Measurements from ENCODE around the gene CLECL1. TPM values are rescaled to one million over a fixed set of nuclear protein-coding genes. Genes with fewer than 3 reads are reported as not detected.
"Not testable (repeated sequence)": the region's sequence is repeated elsewhere in the genome, so short reads cannot be mapped to it uniquely, and the experiment has no call there.

Gene CLECL1
- total and polyA plus RNA-seq, 2 of the 4 experiments (the other 2 are of a cell fraction): not detected

GRCh38 chr12:9739404-9740105 lies 6.7 kb upstream of the CLECL1 start:
- H3K9ac ChIP-seq (ENCODE audit: low read depth, low read length); DNase-seq; in situ Hi-C loops (cut with MboI; ENCODE audit: low sequenced_read_pairs); H3K4me1 ChIP-seq (ENCODE audit: control insufficient read depth, insufficient read depth, low read length); H3K4me2 ChIP-seq (ENCODE audit: low read depth, low read length); H3K14ac ChIP-seq (replicated peaks; ENCODE audit: low read depth, low read length); dilution Hi-C loops (cut with HindIII; ENCODE audit: low sequenced_read_pairs, unreplicated experiment); H3K56ac ChIP-seq (ENCODE audit: extremely low read depth, insufficient read depth, low read length); H3K27me3 ChIP-seq (ENCODE audit: control insufficient read depth, insufficient read depth, low read length); H2BK120ac ChIP-seq (ENCODE audit: low read depth, low read length); H3K23ac ChIP-seq (ENCODE audit: low read depth, low read length); H3K4ac ChIP-seq (ENCODE audit: low read depth, low read length); H3K27ac ChIP-seq (ENCODE audit: insufficient read depth, low read length); H3K36me3 ChIP-seq (ENCODE audit: control insufficient read depth, insufficient read depth, low read length); H4K91ac ChIP-seq (ENCODE audit: insufficient read depth, low read depth, low read length); H4K5ac ChIP-seq (ENCODE audit: low read depth, low read length); ATAC-seq (ENCODE audit: low read depth); H3K79me1 ChIP-seq (ENCODE audit: low read depth in 1 of 2, low read length in 2 of 2); H2BK20ac ChIP-seq (ENCODE audit: low read depth, low read length); H3K18ac ChIP-seq (ENCODE audit: low read depth, low read length); BruUV-seq (replicated peaks); H4K8ac ChIP-seq (ENCODE audit: low read depth in 2 of 2, low read length in 2 of 2); H3K9me3 ChIP-seq (ENCODE audit: control insufficient read depth, insufficient read depth, low read length); H3K4me3 ChIP-seq (ENCODE audit: insufficient read depth, low read depth, low read length); H2AK5ac ChIP-seq (ENCODE audit: low read depth, low read length); H4K20me1 ChIP-seq (ENCODE audit: insufficient read depth, low read length); POLR2A ChIA-PET (ENCODE audit: unreplicated experiment); H2BK15ac ChIP-seq (ENCODE audit: low read depth, low read length); H2AK9ac ChIP-seq (replicated peaks; ENCODE audit: low read depth, low read length, poor library complexity); H2BK5ac ChIP-seq (ENCODE audit: low read depth, low read length, poor library complexity, severe bottlenecking); H3K9me1 ChIP-seq (ENCODE audit: insufficient read depth, low read length); H2AFZ ChIP-seq (replicated peaks; ENCODE audit: low read length, poor library complexity): not testable (repeated sequence)
- CTCF ChIA-PET: interaction anchor here (0.6 kb wide), 1 partner anchor 83 kb away, joined by 3 read pairs; no protein-coding TSS in a partner anchor
- intact Hi-C loops (cut with micrococcal nuclease): loop anchor here (10.0 kb wide), 1 partner anchor 475 kb away; the partner anchor contains the start of gene GABARAPL1
- 40% methylated on average over 3 of the region's 54 CpGs; no CpG with 5 or more reads in 1 of the 2 experiments for WGBS, 2 experiments (ENCODE audit: extremely low coverage in 2 of 2, insufficient read length in 1 of 2)

GRCh38 chr12:9738905-9739304 lies 6.0 kb upstream of the CLECL1 start:
- dilution Hi-C loops (cut with HindIII; ENCODE audit: low sequenced_read_pairs, unreplicated experiment); H4K8ac ChIP-seq (ENCODE audit: low read depth in 2 of 2, low read length in 2 of 2); intact Hi-C loops (cut with micrococcal nuclease); H3K4ac ChIP-seq (ENCODE audit: low read depth, low read length); H2AK5ac ChIP-seq (ENCODE audit: low read depth, low read length); H4K20me1 ChIP-seq (ENCODE audit: insufficient read depth, low read length); H3K27me3 ChIP-seq (ENCODE audit: control insufficient read depth, insufficient read depth, low read length); POLR2A ChIA-PET (ENCODE audit: unreplicated experiment); H2BK120ac ChIP-seq (ENCODE audit: low read depth, low read length); H3K4me1 ChIP-seq (ENCODE audit: control insufficient read depth, insufficient read depth, low read length); DNase-seq; H3K9me3 ChIP-seq (ENCODE audit: control insufficient read depth, insufficient read depth, low read length); ATAC-seq (ENCODE audit: low read depth); H4K91ac ChIP-seq (ENCODE audit: insufficient read depth, low read depth, low read length); H3K36me3 ChIP-seq (ENCODE audit: control insufficient read depth, insufficient read depth, low read length); H2AK9ac ChIP-seq (replicated peaks; ENCODE audit: low read depth, low read length, poor library complexity); H3K18ac ChIP-seq (ENCODE audit: low read depth, low read length); H3K14ac ChIP-seq (replicated peaks; ENCODE audit: low read depth, low read length); H2AFZ ChIP-seq (replicated peaks; ENCODE audit: low read length, poor library complexity); H4K5ac ChIP-seq (ENCODE audit: low read depth, low read length); H2BK5ac ChIP-seq (ENCODE audit: low read depth, low read length, poor library complexity, severe bottlenecking); H3K23ac ChIP-seq (ENCODE audit: low read depth, low read length); H3K4me3 ChIP-seq (ENCODE audit: insufficient read depth, low read depth, low read length); H2BK15ac ChIP-seq (ENCODE audit: low read depth, low read length); H3K79me1 ChIP-seq (ENCODE audit: low read depth in 1 of 2, low read length in 2 of 2); in situ Hi-C loops (cut with MboI; ENCODE audit: low sequenced_read_pairs); BruUV-seq (replicated peaks); H3K27ac ChIP-seq (ENCODE audit: insufficient read depth, low read length); H3K9me1 ChIP-seq (ENCODE audit: insufficient read depth, low read length); H3K9ac ChIP-seq (ENCODE audit: low read depth, low read length); H3K4me2 ChIP-seq (ENCODE audit: low read depth, low read length); H2BK20ac ChIP-seq (ENCODE audit: low read depth, low read length); H3K56ac ChIP-seq (ENCODE audit: extremely low read depth, insufficient read depth, low read length): not testable (repeated sequence)
- CTCF ChIA-PET: interaction anchor here (0.6 kb wide), 1 partner anchor 83 kb away, joined by 3 read pairs; no protein-coding TSS in a partner anchor
- WGBS, 2 experiments (ENCODE audit: extremely low coverage in 2 of 2, insufficient read length in 1 of 2): 92% methylated on average over 6 of the region's 14 CpGs; no CpG with 5 or more reads in 1 of the 2 experiments
